Vagina (tissue), 2 donors: ENCODE data around the gene ASNS.

ENCODE experiments used
- CTCF ChIP-seq, 3 experiments: fragments of 450-650 bp in 2 of 3; fragments of 200-600 bp in 1 of 3; sonication (generic) in 1 of 3; IDR thresholded peaks; one replicate each; pipeline ENCODE4 v1.5.1; 2017 to 2019; ENCODE audit warnings: antibody characterized with exemption in 3 of 3, mild to moderate bottlenecking in 2 of 3, moderate library complexity in 2 of 3
- POLR2A ChIP-seq, 2 donors: fragments of 450-650 bp; IDR thresholded peaks; one replicate each; pipeline ENCODE4 v1.6.1; 2017; ENCODE audit warnings: antibody characterized with exemption in 2 of 2, mild to moderate bottlenecking in 2 of 2, moderate library complexity in 2 of 2
- POLR2AphosphoS5 ChIP-seq, 2 donors: sonication (generic); formaldehyde crosslinking; IDR thresholded peaks; one replicate each; pipeline ENCODE4 v1.9.0; 2017; ENCODE audit warnings: antibody characterized with exemption in 2 of 2, mild to moderate bottlenecking in 2 of 2, low read depth in 1 of 2; ENCODE audit not compliant: insufficient read depth in 1 of 2

DNA sequence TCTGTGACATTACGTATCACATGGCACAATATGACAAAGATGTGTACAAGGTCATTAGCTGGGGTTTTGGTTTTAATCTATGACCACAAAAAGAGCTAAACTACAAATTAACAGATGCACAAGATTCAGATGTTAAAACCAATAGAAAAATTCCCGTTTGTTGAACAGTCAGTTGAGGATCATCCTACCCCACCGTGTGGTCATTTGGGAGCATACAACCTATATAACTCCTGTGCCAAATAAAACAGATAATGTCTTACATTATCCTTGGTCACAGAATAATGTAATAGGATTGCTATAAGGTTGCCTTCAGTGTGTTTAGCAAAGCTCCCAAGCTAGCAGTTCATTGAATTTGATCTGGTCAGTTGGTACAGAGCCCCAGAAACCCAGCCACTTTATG is 28.2 kb downstream of the ASNS start:
- TF ChIP-seq POLR2AphosphoS5 (IDR thresholded peaks at IDR 0.05; ENCODE audit: insufficient read depth in 1 of 2, low read depth in 1 of 2) (no peak), CTCF (IDR thresholded peaks at IDR 0.05) (no peak), POLR2A (IDR thresholded peaks at IDR 0.05) (no peak)
